GM18519 (cell line): ENCODE measurements around the gene ORC4.

Source experiments
- ATAC-seq: cut with Tn5 transposase; IDR thresholded peaks from one replicate; pipeline ENCODE4 v1.9.1; 2021; ENCODE audit warnings: mild to moderate bottlenecking, moderate library complexity; ENCODE audit not compliant: unreplicated experiment, low FRiP score

ORC4 gene

DNA sequence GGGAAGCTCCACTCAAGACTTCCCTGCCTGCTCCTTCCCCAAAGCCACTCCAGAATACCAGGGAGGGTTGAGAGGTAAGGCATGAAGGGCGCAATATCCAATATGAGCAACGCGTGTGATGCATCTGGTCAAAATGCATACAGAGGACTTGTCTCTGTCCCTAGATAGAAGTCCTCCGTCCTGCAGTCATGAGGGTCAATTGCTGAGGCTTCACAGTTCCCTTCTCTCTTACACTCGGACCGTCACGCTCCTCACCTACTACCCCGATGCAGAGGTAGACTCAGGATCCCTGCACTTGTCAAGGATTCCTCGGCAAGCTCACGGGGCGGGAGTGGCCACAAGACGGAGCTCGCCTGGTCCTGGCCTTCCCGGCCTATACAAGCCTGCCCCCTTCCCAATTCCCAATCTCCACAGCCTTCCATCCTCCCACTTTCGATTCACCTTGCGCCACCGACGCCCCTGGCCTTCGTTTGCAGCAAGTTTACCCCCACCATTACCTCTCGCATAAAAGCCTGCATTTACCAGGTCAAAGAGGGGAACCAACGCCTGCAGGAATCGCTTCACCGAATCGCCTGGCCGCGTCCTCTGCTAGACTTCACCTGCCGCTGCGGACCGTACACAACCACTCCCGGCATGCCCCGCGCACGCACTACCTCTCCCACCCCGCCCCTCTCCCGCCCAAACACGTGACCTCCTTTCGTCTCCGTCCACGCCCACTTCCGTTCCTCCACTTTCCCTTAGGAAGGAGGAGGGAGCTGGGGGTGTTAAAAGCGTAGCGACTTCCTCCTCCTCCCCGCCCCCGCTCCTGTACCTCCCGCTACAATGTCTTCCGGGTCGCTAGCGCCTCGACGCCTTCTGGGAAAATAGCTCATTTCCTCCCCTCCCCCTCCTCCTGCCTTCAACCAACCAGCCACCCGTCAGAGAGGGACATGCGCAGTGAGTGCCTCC, at the start of gene ORC4:
TSS of gene ORC4 (minus strand) at position 627 of the 948 bp plus-strand sequence. CDS start 44,779 bp downstream, outside the sequence.
- peak; percentile 48 for ATAC-seq

DNA sequence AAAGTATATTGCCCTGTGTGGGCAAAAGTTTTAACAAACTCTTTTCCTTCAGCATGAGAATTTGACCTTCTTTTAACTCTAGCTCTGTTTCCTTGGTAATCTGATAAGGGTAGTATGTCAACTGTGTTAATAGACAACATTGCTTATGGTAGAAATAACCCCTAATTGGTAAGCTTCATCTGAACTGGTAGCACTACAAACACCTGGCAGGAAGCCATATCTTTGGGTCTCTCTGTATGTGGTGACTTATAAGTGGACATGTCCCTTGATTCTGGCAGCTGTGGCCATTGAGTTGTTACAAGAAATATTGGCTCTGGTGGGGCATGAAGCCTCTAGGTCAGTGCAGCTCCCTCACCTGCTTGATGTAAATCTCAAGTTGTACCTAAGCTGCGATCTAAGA, 47.3 kb upstream of the ORC4 start:
- ATAC-seq: no peak

- ATAC-seq: no peak
Measured at GRCh38 chr2:148065936-148066335, 45.4 kb upstream of the ORC4 start.

GRCh38 chr2:148063633-148064032, 43.1 kb upstream of the ORC4 start:
- ATAC-seq: no peak

- ATAC-seq: no peak
Measured at GRCh38 chr2:148058641-148059040, 38.1 kb upstream of the ORC4 start.

GRCh38 chr2:148052687-148053086, 32.1 kb upstream of the ORC4 start:
- ATAC-seq: no peak

GRCh38 chr2:148049284-148049683, 28.7 kb upstream of the ORC4 start:
- ATAC-seq: no peak

DNA sequence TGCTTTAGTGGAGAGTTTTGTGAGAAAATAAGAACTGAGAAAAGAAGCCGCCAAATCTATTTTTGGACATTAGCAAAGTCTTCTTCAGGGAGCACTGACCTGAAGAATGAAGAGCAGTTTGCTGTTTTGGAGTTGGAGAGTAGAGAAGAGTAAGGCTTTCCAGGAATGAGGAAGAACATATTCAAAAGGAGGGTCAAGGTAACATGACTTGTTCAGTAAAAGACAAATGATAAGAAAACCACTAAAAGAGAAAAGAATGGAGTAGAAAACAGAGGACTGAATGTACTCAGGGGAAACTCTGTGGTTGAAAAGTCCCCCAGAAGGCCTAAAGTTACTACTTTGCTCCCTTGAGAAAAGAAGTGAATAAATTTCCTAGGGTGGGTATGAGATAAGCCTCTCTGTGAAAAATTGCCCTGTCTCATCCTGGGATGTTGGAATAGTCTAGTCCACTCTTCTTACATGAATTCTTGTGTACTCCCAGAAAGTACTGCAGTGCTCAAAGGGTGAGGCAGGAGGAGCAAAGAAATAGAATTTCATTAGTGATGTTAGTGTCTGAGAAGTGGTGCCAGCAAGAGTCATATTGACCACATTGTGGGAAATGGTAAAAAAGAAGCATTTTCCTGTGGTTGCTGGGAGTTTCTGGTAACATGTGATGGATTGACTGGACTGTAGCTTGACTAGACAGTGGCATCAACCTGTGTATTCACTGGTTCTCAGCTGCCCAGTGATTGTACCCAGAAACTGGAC, 28.1 kb upstream of the ORC4 start:
- peak; percentile 47 for ATAC-seq

- no peak for ATAC-seq
Measured at GRCh38 chr2:148046802-148047201, 26.3 kb upstream of the ORC4 start.

DNA sequence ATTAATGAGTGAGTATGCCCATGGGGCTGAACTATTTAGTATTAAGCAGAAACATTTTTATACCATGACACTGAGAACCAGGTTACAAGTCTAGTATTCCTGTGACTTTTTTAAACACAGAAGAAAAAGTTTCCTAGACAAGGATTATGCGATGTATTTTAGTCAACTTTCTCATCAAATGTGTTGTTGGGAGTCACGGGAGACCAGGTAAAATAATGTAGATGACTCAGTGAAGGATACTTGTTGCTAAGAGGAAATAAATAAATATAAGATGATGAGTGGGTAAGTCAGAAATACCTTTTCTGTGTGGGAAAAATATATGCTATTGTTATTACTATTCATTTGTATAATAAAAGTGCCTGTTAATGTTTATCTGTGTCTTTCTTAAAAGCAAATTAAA, 23.8 kb upstream of the ORC4 start:
- ATAC-seq: no peak

DNA sequence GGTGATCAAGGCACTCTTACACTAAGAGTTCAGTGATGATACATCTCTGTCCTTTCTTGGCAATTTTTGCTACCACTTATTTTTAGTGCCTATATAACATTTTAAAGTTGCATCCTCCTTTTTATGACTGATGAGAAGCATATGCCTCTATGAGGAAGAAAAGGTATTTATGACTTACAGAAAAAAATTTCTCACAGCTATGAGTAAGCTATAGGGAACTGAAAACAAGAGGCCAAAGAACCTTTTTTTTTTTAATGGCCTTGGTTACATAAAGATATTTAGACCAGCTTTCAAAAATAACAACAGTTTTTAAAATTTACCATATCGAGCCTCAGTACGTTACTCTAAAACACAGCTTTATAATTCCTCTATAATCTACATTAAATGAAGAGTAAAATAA, 21.7 kb upstream of the ORC4 start:
- ATAC-seq: peak; percentile 96

DNA sequence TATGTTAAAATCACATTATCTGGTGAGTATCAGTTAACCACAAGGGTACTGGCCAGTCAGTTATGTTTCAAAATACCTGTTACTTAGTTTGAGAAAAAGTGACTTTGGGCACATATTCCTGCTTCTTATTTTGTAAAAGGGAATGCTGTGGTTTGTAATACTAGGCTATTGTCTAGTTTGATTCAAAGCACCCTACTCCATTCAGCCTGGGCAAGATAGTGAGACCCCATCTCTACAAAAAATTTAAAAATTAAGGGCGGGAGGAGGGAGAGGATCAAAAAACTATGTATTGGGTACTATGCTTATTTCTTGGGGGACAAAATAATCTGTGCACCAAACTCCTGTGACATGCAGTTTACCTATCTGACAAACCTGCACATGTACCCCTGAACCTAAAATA, 19.2 kb upstream of the ORC4 start:
- ATAC-seq: no peak

DNA sequence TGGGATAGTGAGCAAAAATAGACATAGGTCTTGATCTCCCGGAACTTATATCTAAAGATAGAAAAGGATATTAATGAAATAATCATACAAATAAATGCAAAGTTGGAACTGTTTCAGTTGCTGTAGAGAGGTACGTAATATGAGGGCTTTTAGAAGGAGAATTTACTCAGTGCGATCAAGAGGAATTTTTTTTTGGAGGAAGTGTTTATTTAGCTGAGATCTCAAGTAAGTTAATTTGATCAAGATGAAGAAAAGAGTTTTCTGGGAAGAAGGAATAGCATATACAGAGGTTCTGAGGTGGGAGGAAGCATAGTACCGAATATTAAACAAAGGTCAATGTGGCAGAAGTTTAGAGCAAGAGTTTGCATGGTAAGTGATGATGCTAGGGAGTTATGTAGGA, 11.7 kb upstream of the ORC4 start:
- no peak for ATAC-seq

DNA sequence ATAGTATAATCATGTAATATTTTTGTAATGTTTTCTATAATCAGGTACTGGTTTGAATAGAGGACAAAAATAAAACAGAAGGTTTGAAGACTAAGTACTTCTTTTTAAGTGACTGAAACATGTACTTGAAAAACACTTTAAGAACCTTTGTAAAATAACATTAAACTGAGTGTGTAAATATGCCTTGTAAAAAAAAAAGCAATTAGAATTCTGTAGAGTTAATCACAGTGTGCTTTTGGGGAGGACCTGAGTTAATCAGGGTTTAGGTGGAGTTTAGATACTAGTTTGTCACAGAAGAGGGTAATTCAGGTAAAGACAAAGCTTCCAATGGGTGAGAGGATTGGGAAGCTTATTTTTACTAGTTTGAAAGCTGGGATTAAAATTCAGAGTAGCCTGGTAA, 10.6 kb upstream of the ORC4 start:
- ATAC-seq: no peak

DNA sequence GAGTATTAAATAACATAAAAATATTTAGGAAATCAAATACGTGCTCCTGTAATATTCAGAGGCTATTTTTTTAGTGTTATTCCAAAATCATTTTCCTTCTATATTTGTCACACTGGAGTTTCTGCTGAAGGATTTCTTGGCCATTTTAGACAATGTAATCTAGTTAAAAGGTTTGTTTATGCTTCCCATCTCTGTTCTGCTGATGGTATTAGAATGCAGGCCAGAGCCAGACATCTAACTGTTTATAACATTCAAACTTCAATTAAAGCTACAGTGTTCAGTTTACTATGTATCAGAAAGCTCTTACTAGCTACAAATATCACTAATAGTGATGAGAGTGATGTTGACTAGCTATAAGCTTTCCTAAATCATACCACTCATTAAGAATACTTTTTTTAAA, 8.2 kb upstream of the ORC4 start:
- ATAC-seq: no peak

DNA sequence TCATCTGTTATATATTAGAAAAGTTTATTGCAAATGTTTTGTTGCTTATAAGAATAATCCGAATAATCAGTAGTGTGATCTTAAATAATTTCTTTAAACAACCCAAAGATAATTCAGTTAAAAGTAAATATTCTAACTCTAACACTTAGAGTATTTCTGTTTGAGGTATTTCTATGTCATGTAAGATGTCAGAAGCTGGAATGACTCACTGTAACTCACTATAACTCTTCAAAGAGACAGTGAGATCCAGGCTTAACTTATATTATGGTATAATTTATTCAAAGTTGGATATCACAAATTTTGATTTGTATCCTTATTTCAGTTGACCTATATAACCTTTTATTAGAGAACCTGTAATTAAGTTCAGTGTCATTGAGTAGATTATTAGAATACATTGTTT, 7.3 kb upstream of the ORC4 start:
- no peak for ATAC-seq

- no peak for ATAC-seq
Measured at GRCh38 chr2:148026573-148026972, 6.0 kb upstream of the ORC4 start.

- ATAC-seq: peak; percentile 53
Measured at GRCh38 chr2:148023861-148024260, 3.3 kb upstream of the ORC4 start.

- no peak for ATAC-seq
Measured at GRCh38 chr2:148022882-148023281, 2.3 kb upstream of the ORC4 start.

DNA sequence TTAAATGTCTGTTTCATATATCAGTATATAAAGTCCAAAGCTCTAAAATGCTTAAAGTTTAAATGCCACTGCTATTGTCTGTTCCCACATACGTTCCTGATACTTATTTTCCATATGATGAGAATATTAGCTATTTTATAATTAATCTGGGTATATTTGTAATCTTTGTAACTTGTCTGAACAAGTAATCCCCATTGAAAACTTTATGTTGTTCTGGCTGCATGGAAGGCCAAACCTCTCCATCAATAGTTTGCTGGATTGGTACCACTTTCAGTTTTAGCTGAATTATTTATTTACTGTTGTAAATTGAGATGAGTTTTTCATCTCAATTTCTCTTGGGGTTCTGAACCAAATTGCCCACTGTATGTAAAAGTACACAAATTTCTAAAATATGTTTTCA, 1.8 kb upstream of the ORC4 start:
- no peak for ATAC-seq

DNA sequence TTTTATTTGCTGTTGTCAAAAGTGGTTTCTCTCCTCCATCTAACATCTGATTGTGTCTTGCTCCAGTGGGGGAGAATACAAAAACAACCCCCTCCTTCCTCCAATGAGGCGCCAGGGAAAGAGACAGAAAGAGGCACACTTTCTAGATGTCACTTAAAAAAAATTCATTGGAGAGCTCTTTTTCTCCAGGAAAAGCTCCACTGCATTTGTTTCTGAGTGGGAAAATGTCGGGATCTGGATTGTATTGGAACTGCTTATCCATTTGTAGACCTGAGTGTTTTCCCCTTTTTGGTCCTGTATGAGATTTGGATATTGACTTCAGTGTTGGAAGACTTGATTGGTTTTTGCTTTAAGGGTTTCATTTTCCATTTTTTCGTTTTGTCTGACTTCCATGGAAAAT, 1.3 kb upstream of the ORC4 start:
- ATAC-seq: no peak
